Upper lobe of left lung (tissue), 4 donors: ENCODE results near the gene PCDHA9.

Source experiments
- POLR2A ChIP-seq, 4 donors: fragments of 450-650 bp; IDR thresholded peaks; one replicate each; pipeline ENCODE4 v1.5.1; 2016 to 2017; ENCODE audit warnings: antibody characterized with exemption in 4 of 4, mild to moderate bottlenecking in 2 of 4
- POLR2AphosphoS5 ChIP-seq, 2 donors: sonication (generic); formaldehyde crosslinking; IDR thresholded peaks; one replicate each; pipeline ENCODE4 v1.5.1; 2017; ENCODE audit warnings: antibody characterized with exemption in 2 of 2
- TF ChIP-seq, protein P1 (sequence below), 6 experiments: fragments of 450-650 bp in 4 of 6; fragments of 200-600 bp in 2 of 6; sonication (generic) in 2 of 6; IDR thresholded peaks; one replicate each; pipeline ENCODE4 v1.5.1; 2016 to 2019; ENCODE audit warnings: antibody characterized with exemption in 6 of 6

- TF ChIP-seq POLR2A (IDR thresholded peaks at IDR 0.05) (no peak), POLR2AphosphoS5 (IDR thresholded peaks at IDR 0.05) (no peak)
- TF ChIP-seq, protein P1, sequence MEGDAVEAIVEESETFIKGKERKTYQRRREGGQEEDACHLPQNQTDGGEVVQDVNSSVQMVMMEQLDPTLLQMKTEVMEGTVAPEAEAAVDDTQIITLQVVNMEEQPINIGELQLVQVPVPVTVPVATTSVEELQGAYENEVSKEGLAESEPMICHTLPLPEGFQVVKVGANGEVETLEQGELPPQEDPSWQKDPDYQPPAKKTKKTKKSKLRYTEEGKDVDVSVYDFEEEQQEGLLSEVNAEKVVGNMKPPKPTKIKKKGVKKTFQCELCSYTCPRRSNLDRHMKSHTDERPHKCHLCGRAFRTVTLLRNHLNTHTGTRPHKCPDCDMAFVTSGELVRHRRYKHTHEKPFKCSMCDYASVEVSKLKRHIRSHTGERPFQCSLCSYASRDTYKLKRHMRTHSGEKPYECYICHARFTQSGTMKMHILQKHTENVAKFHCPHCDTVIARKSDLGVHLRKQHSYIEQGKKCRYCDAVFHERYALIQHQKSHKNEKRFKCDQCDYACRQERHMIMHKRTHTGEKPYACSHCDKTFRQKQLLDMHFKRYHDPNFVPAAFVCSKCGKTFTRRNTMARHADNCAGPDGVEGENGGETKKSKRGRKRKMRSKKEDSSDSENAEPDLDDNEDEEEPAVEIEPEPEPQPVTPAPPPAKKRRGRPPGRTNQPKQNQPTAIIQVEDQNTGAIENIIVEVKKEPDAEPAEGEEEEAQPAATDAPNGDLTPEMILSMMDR (IDR thresholded peaks at IDR 0.05) = no peak
Observed at GRCh38 chr5:140862441-140863295, 14.5 kb downstream of the PCDHA9 start.
